Peyer's patch (tissue), 4 donors: ENCODE data around the gene TMEM143. TPM values are rescaled to one million over a fixed set of nuclear protein-coding genes. Genes with fewer than 3 reads are reported as not detected.

Experiments used
- DNase-seq, 3 donors: peaks; one replicate each; pipeline ENCODE4 v3.0.0-alpha.2; 2017 to 2019
- H3K27ac ChIP-seq, 4 donors: fragments of 200-600 bp; sonication (generic); one replicate each; pipeline ENCODE4 v1.5.1; 2016 to 2019
- H3K27me3 ChIP-seq, 2 donors: fragments of 200-600 bp; sonication (generic); one replicate each; pipeline ENCODE4 v1.5.1; 2019
- H3K36me3 ChIP-seq, 3 donors: fragments of 200-600 bp; sonication (generic); one replicate each; pipeline ENCODE4 v1.5.1; 2016 to 2019
- H3K4me1 ChIP-seq, 4 donors: fragments of 200-600 bp; sonication (generic); one replicate each; pipeline ENCODE4 v1.5.1; 2016 to 2019
- H3K4me3 ChIP-seq, 4 donors: fragments of 200-600 bp; sonication (generic); 1 replicate in 3 of 4; 2 replicates in 1 of 4; pipeline ENCODE4 v1.5.1; 2016 to 2019; ENCODE audit warnings: mild to moderate bottlenecking in 1 of 4
- H3K9me3 ChIP-seq, 4 donors: fragments of 200-600 bp; sonication (generic); one replicate each; pipeline ENCODE4 v1.5.1; 2016 to 2019; ENCODE audit warnings: mild to moderate bottlenecking in 1 of 4
- CTCF ChIP-seq, 6 experiments: fragments of 450-650 bp in 4 of 6; fragments of 200-600 bp in 2 of 6; sonication (generic) in 1 of 6; IDR thresholded peaks; one replicate each; pipeline ENCODE4 v1.5.1; 2017 to 2019; ENCODE audit warnings: antibody characterized with exemption in 6 of 6, mild to moderate bottlenecking in 3 of 6, moderate library complexity in 1 of 6
- POLR2A ChIP-seq, 2 donors: fragments of 450-650 bp; IDR thresholded peaks; one replicate each; pipeline ENCODE4 v1.5.1; 2017; ENCODE audit warnings: antibody characterized with exemption in 2 of 2, mild to moderate bottlenecking in 2 of 2, moderate library complexity in 2 of 2
- total RNA-seq, 4 donors: library from RNA; depleted of rRNA; stranded (reverse); fragments of >200 nt; gene quantifications; one replicate each; pipeline ENCODE4 v1.1.0, GENCODE V29; 2016

Gene TMEM143
- total RNA-seq, 4 donors from 2014 or later = 8.6 to 30.5 (median 20.0) TPM

GRCh38 chr19:48367855-48368254, 4.1 kb upstream of the TMEM143 start:
- Histone ChIP-seq H3K4me3 (no peak overlapping the region), H3K9me3 (no peaks in the 10 kb centered on the region), H3K27ac (peak overlapping the region in 1 of 4 donors; percentile 48), H3K4me1 (peaks cover 0 to 7% (median 3%) of the 10 kb centered on the region in 4 donors), H3K36me3 (no peaks in the 10 kb centered on the region), H3K27me3 (no peaks in the 10 kb centered on the region)
- no peak for TF ChIP-seq POLR2A (IDR thresholded peaks at IDR 0.05)
- no peak for TF ChIP-seq CTCF (IDR thresholded peaks at IDR 0.05)
- no peak for DNase-seq

- no peak overlapping the region for H3K27ac ChIP-seq
- DNase-seq = no peak
Observed at GRCh38 chr19:48365602-48366001, 1.9 kb upstream of the TMEM143 start.

GRCh38 chr19:48364598-48365348, 1.0 kb upstream of the TMEM143 start:
- H3K4me3 ChIP-seq = peak overlapping the region; percentile 39 to 61 (median 54)
- H3K4me1 ChIP-seq = peaks cover 0 to 7% (median 3%) of the 10 kb centered on the region in 4 donors
- H3K27me3 ChIP-seq = no peaks in the 10 kb centered on the region
- TF ChIP-seq CTCF (IDR thresholded peaks at IDR 0.05) (peak in 1 of 6 experiments; percentile 14), POLR2A (IDR thresholded peaks at IDR 0.05) (no peak)
- peak overlapping the region; percentile 87 to 97 (median 93) for H3K27ac ChIP-seq
- no peaks in the 10 kb centered on the region for H3K9me3 ChIP-seq
- H3K36me3 ChIP-seq = peaks cover 0 to 3% (median 0%) of the 10 kb centered on the region in 3 donors
- no peak for DNase-seq

More at GRCh38 chr19:48365602-48366001, 1.9 kb upstream of the TMEM143 start:
- Histone ChIP-seq H3K4me1 (peaks cover 0 to 7% (median 3%) of the 10 kb centered on the region in 4 donors), H3K4me3 (no peak overlapping the region), H3K27me3 (no peaks in the 10 kb centered on the region), H3K9me3 (no peaks in the 10 kb centered on the region), H3K36me3 (no peaks in the 10 kb centered on the region)
- no peak for TF ChIP-seq CTCF (IDR thresholded peaks at IDR 0.05)
- TF ChIP-seq POLR2A (IDR thresholded peaks at IDR 0.05) = no peak

- Histone ChIP-seq H3K9me3 (no peaks in the 10 kb centered on the region), H3K36me3 (peaks cover 0 to 4% (median 0%) of the 10 kb centered on the region in 3 donors), H3K4me1 (peaks cover 0 to 7% (median 3%) of the 10 kb centered on the region in 4 donors), H3K4me3 (peak overlapping the region; percentile 53 to 61 (median 56)), H3K27ac (peak overlapping the region; percentile 87 to 97 (median 93)), H3K27me3 (no peaks in the 10 kb centered on the region)
- DNase-seq = peak in 1 of 3 donors; percentile 20
- no peak for TF ChIP-seq CTCF (IDR thresholded peaks at IDR 0.05)
- no peak for TF ChIP-seq POLR2A (IDR thresholded peaks at IDR 0.05)
Observed at GRCh38 chr19:48363500-48363809, 285 bp downstream of the TMEM143 start.

- Histone ChIP-seq H3K27me3 (no peaks in the 10 kb centered on the region), H3K9me3 (no peaks in the 10 kb centered on the region), H3K27ac (peak overlapping the region; percentile 87 to 97 (median 93)), H3K36me3 (peaks cover 0 to 4% (median 0%) of the 10 kb centered on the region in 3 donors), H3K4me3 (peak overlapping the region; percentile 53 to 61 (median 56)), H3K4me1 (peaks cover 0 to 7% (median 3%) of the 10 kb centered on the region in 4 donors)
- peak; percentile 92 to 98 (median 96) for DNase-seq
- TF ChIP-seq CTCF (IDR thresholded peaks at IDR 0.05) = peak in 3 of 6 experiments; percentile 24 to 51 (median 35)
- TF ChIP-seq POLR2A (IDR thresholded peaks at IDR 0.05) = peak; percentile 28 to 70
Observed at GRCh38 chr19:48362716-48363499, 832 bp downstream of the TMEM143 start.
